ENCODE results near the gene ZNF680.
"Not testable (repeated sequence)": the region's sequence is repeated elsewhere in the genome, so short reads cannot be mapped to it uniquely, and the experiment has no call there.

ZNF680 gene

DNA sequence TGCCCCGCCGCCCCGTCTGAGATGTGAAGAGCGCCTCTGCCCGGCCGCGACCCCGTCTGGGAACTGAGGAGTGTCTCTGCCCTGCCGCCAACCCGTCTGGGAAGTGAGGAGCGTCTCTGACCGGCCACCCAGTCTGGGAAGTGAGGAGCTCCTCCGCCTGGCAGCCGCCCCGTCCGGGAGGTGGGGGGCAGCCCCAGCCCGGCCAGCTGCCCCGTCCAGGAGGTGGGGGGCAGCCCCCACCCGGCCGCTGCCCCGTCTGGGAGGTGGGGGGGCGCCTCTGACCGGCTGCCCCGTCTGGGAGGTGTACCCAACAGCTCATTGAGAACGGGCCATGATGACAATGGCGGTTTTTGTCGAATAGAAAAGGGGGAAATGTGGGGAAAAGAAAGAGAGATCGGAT is 8.7 kb downstream of the ZNF680 start:
- not testable (repeated sequence) for H3K4me1 ChIP-seq (ENCODE audit: control insufficient read depth, insufficient read depth, low read length); H3K36me3 ChIP-seq (ENCODE audit: control insufficient read depth, insufficient read depth, low read length); H3K9me3 ChIP-seq (ENCODE audit: control insufficient read depth, low read length); H3K4me3 ChIP-seq (ENCODE audit: low read length); H3K27me3 ChIP-seq (ENCODE audit: control insufficient read depth, insufficient read depth, low read length); H3K9ac ChIP-seq (ENCODE audit: low read length)

DNA sequence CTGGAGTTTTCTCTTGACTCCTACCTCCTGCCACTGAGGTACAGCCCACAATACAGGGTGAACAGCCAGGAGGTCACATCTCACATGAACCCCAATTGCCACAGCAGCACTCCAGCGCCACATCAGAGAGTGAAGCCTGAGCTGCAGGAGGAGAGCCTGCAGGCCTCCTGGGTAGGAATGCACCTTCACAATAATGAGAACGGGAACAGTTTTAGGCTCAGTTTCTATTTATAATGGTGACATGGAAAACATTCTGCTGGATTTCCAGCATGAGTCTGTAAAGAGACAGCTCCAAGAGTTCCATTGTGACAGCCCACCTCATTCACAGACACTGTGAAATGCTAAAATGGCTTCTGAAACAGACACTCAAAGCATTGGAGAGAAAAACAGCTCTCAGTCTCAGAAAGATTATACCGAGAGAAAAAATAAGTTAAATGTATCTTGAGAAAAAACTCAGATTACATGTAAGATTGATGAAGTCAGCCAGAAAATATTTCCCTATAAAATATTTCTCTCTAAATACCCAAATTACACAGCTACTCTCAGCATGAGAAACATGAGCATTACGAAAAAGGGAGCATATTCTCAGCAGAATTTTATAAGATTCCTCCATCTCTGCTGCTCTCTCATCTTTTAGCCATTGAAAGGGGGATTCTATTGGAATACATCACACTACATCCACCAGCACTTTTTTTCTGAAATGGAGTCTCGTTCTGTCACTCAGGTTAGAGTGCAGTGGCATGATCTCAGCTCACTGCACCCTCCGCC is 11.3 kb downstream of the ZNF680 start:
- Histone ChIP-seq H3K9ac (ENCODE audit: low read length) (no peak overlapping the region), H3K27me3 (ENCODE audit: control insufficient read depth, insufficient read depth, low read length) (no peaks in the 10 kb centered on the region), H3K36me3 (ENCODE audit: control insufficient read depth, insufficient read depth, low read length) (no peaks in the 10 kb centered on the region), H3K9me3 (ENCODE audit: control insufficient read depth, low read length) (no peaks in the 10 kb centered on the region), H3K4me3 (ENCODE audit: low read length) (no peak overlapping the region), H3K4me1 (ENCODE audit: control insufficient read depth, insufficient read depth, low read length) (no peaks in the 10 kb centered on the region)

DNA sequence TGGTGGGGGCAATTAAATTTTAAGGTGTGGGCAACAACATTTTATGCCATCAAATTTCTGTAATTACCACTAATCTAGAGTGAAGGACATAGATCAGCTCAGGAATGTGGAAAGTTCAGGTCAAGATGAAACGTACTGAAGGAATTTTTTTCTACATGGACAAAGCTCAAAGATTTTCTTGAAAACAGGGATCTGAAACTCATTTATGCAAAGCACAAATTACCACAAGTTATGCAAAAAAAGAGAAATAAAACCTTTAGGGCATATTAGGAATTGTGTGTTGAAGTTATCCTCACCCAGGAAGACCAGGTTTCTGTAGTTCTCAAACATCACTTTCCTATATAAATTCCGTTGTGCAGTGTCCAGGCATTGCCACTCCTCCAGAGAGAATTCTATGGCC is 18.9 kb downstream of the ZNF680 start:
- Histone ChIP-seq H3K27me3 (ENCODE audit: control insufficient read depth, insufficient read depth, low read length) (no peaks in the 10 kb centered on the region), H3K4me3 (ENCODE audit: low read length) (no peak overlapping the region), H3K9me3 (ENCODE audit: control insufficient read depth, low read length) (no peaks in the 10 kb centered on the region), H3K36me3 (ENCODE audit: control insufficient read depth, insufficient read depth, low read length) (no peaks in the 10 kb centered on the region), H3K9ac (ENCODE audit: low read length) (no peak overlapping the region), H3K4me1 (ENCODE audit: control insufficient read depth, insufficient read depth, low read length) (peaks cover 3% of the 10 kb centered on the region)

DNA sequence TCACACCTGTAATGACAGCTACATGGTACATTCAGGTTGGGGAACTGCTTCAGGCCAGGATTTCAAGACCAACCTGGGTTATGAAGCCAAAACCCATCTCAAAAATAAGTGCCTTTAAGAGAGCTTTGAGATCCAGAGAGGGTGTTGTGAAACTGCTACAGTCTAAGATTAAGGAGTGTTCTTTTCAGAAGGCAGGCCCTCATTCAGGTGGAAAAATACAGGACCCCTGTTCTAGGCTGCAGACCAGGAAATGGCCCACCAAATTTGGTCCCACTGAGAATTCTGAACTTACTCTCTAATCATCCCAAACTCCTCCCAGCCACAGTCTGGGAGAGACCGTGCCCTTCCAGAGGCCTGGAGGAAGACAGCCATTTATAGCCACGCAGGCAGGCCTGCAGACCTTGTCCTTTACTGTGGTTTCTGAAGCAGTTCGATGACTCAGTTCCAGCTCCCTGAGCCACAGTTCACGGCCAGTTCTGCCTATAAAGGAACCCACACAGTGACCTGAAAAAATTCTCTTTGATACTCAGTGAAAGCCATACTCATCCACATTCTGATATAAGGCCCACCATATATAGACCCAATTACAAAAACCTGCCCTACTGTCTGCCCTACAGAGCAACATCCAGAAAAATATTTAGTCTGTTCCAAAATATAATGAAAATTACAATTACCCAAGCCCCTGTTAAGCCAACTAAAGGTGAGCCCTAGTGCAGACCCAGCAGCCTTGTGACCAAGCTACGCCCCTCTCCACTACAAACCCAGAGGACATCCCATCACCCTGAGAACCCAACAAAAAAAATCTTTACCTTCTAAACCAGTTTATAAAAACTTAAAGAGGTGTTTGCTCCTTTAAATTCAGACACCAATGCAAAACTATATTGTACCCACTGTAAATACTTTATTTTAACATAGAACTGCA is 21.2 kb downstream of the ZNF680 start:
- H3K36me3 ChIP-seq (ENCODE audit: control insufficient read depth, insufficient read depth, low read length): no peaks in the 10 kb centered on the region
- H3K4me3 ChIP-seq (ENCODE audit: low read length): no peak overlapping the region
- H3K4me1 ChIP-seq (ENCODE audit: control insufficient read depth, insufficient read depth, low read length): peaks cover 3% of the 10 kb centered on the region
- H3K27me3 ChIP-seq (ENCODE audit: control insufficient read depth, insufficient read depth, low read length): no peaks in the 10 kb centered on the region
- H3K9ac ChIP-seq (ENCODE audit: low read length): no peak overlapping the region
- no peaks in the 10 kb centered on the region for H3K9me3 ChIP-seq (ENCODE audit: control insufficient read depth, low read length)

DNA sequence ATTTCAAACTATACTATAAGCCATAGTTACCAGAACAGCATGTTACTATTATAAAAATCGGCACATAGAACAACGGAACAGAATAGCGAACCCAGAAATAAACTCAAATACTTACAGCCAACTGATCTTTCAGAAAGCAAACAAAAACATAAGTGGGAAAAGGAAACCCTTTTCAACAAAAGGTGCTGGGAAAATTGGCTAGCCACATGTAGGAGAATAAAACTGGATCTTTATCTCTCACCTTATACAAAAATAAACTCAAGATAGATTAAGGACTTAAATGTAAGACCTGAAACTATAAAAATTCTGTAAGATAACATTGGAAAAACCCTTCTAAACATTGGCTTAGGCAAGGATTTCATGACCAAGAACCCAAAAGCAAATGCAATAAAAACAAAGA is 29.1 kb downstream of the ZNF680 start:
- H3K27me3 ChIP-seq (ENCODE audit: control insufficient read depth, insufficient read depth, low read length): no peaks in the 10 kb centered on the region
- no peaks in the 10 kb centered on the region for H3K36me3 ChIP-seq (ENCODE audit: control insufficient read depth, insufficient read depth, low read length)
- H3K4me3 ChIP-seq (ENCODE audit: low read length): no peak overlapping the region
- H3K4me1 ChIP-seq (ENCODE audit: control insufficient read depth, insufficient read depth, low read length): no peaks in the 10 kb centered on the region
- no peaks in the 10 kb centered on the region for H3K9me3 ChIP-seq (ENCODE audit: control insufficient read depth, low read length)
- no peak overlapping the region for H3K9ac ChIP-seq (ENCODE audit: low read length)

DNA sequence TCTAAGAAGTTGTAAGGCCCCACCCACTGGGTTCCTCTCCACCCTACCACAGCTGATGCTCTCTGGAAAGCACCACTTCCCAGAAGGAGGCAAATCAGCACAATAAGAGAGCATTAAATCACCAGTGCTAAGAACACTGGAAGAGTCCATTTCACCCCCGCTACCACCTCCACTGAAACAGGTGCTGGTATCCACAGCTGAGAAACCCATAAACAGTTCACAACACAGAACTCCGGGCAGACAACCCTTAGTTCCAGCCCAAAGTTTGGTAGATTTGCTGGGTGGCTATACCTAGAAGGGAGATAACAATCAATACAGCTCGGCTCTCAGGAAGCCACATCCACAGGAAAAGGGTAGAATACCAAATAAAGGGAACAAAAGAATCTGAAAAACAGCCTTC is 34.1 kb downstream of the ZNF680 start:
- Histone ChIP-seq H3K4me1 (ENCODE audit: control insufficient read depth, insufficient read depth, low read length) (no peaks in the 10 kb centered on the region), H3K9ac (ENCODE audit: low read length) (no peak overlapping the region), H3K36me3 (ENCODE audit: control insufficient read depth, insufficient read depth, low read length) (no peaks in the 10 kb centered on the region), H3K27me3 (ENCODE audit: control insufficient read depth, insufficient read depth, low read length) (no peaks in the 10 kb centered on the region), H3K9me3 (ENCODE audit: control insufficient read depth, low read length) (peaks cover 15% of the 10 kb centered on the region), H3K4me3 (ENCODE audit: low read length) (no peak overlapping the region)

DNA sequence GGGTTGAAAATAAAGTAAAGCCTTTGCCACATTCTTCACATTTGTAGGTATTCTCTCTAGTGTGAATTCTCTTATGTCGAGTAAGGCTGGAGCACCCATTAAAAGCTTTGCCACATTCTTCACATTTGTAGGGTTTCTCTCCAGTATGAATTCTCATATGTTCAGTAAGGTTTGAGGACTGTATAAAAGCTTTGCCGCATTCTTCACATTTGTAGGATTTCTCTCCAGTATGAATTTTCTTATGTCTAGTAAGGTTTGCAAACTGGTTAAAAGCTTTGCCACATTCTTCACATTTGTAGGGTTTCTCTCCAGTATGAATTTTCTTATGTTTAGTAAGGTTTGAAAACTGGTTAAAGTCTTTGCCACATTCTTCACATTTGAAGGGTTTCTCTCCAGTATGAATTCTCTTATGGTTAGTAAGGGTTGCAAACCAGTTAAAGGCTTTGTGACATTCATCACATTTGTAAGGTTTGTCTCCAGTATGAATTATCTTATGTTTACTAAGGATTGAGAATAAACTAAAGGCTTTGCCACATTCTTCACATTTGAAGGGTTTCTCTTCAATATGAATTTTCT is 41.4 kb downstream of the ZNF680 start:
- Histone ChIP-seq H3K9ac (ENCODE audit: low read length) (no peak overlapping the region), H3K36me3 (ENCODE audit: control insufficient read depth, insufficient read depth, low read length) (no peaks in the 10 kb centered on the region), H3K4me1 (ENCODE audit: control insufficient read depth, insufficient read depth, low read length) (no peaks in the 10 kb centered on the region), H3K9me3 (ENCODE audit: control insufficient read depth, low read length) (peaks cover 12% of the 10 kb centered on the region), H3K27me3 (ENCODE audit: control insufficient read depth, insufficient read depth, low read length) (no peaks in the 10 kb centered on the region), H3K4me3 (ENCODE audit: low read length) (no peak overlapping the region)

DNA sequence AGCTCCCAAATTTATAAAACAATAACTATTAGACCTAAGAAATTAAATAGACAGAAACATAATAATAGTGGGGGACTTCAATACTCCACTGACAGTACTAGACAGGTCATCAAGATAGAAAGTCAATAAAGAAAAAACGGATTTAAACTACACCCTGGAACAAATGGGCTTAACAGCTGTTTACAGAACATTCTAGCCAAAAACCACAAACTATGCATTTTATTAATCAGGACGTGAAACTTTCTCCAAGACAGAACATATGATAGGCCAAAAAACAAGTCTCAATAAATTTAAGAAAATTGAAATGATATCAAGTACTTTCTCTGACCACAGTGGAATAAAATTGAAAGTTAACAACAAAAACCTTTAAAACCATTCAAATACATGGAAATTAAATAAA is 46.4 kb downstream of the ZNF680 start:
- Histone ChIP-seq H3K9me3 (ENCODE audit: control insufficient read depth, low read length) (peaks cover 6% of the 10 kb centered on the region), H3K4me3 (ENCODE audit: low read length) (no peak overlapping the region), H3K9ac (ENCODE audit: low read length) (no peak overlapping the region), H3K4me1 (ENCODE audit: control insufficient read depth, insufficient read depth, low read length) (no peaks in the 10 kb centered on the region), H3K27me3 (ENCODE audit: control insufficient read depth, insufficient read depth, low read length) (no peaks in the 10 kb centered on the region), H3K36me3 (ENCODE audit: control insufficient read depth, insufficient read depth, low read length) (no peaks in the 10 kb centered on the region)

DNA sequence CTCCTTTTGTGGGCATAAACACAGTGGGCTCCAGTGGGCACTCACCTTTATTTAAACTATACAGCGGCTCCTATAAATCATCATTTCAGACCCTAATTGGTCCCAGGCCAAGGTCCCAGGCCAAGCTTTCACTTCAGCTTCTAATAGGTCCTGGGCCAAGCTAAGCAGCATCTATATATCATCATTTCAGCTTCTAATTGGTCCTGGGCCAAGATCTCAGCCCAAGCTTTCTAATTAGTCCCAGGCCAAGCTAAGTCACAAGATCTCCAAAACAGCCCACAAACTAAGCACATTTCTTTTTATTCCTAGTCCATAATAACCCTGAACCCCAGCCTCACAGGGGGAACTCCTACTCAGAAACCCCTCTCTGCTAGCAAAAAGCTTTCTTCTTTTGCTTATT is 47.1 kb downstream of the ZNF680 start:
- Histone ChIP-seq H3K36me3 (ENCODE audit: control insufficient read depth, insufficient read depth, low read length) (no peaks in the 10 kb centered on the region), H3K27me3 (ENCODE audit: control insufficient read depth, insufficient read depth, low read length) (no peaks in the 10 kb centered on the region), H3K4me3 (ENCODE audit: low read length) (no peak overlapping the region), H3K4me1 (ENCODE audit: control insufficient read depth, insufficient read depth, low read length) (no peaks in the 10 kb centered on the region), H3K9ac (ENCODE audit: low read length) (no peak overlapping the region), H3K9me3 (ENCODE audit: control insufficient read depth, low read length) (no peaks in the 10 kb centered on the region)

DNA sequence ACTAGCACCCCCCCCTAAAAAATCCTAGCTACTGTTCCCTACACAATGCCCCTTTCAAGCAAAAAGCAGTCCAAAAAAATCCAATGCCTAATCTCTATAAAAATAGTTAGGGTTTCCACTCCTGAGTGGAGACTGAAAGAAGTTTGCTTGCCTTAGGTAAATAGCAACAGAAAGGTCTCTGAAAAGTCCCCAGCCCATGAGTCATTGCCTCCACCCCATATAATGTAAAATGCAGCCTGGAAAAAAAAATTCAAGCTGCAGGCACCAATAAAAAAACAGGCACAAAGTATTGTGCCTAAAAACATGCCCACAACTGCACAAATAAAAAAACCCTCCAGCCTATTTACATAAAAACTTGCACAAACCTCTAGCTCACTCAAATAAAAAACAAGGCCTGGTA is 47.5 kb downstream of the ZNF680 start:
- Histone ChIP-seq H3K36me3 (ENCODE audit: control insufficient read depth, insufficient read depth, low read length) (no peaks in the 10 kb centered on the region), H3K4me3 (ENCODE audit: low read length) (no peak overlapping the region), H3K4me1 (ENCODE audit: control insufficient read depth, insufficient read depth, low read length) (no peaks in the 10 kb centered on the region), H3K27me3 (ENCODE audit: control insufficient read depth, insufficient read depth, low read length) (no peaks in the 10 kb centered on the region), H3K9me3 (ENCODE audit: control insufficient read depth, low read length) (peaks cover 1% of the 10 kb centered on the region), H3K9ac (ENCODE audit: low read length) (no peak overlapping the region)

DNA sequence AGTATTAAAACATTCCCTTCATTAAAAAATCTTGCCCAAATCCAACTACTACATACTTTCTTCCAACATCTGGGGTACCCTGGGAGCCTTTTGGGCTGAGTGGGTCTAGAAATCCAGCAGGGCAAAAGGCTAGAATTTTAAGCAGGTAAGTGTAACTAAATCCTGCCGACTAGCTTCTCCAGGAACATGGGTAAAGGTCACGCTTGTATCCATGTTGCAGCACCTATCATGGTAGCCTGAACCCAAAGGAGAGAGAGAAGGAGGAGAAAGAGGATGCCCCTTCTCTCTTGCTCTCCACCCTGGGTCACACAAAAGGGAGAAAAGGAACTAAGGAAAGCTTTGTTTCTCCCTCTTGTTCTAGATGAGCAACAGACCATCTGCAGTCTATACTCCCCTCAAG is 53.3 kb downstream of the ZNF680 start:
- peaks cover 20% of the 10 kb centered on the region for H3K9me3 ChIP-seq (ENCODE audit: control insufficient read depth, low read length)
- no peaks in the 10 kb centered on the region for H3K36me3 ChIP-seq (ENCODE audit: control insufficient read depth, insufficient read depth, low read length)
- no peak overlapping the region for H3K4me3 ChIP-seq (ENCODE audit: low read length)
- H3K9ac ChIP-seq (ENCODE audit: low read length): no peak overlapping the region
- no peaks in the 10 kb centered on the region for H3K4me1 ChIP-seq (ENCODE audit: control insufficient read depth, insufficient read depth, low read length)
- no peaks in the 10 kb centered on the region for H3K27me3 ChIP-seq (ENCODE audit: control insufficient read depth, insufficient read depth, low read length)

DNA sequence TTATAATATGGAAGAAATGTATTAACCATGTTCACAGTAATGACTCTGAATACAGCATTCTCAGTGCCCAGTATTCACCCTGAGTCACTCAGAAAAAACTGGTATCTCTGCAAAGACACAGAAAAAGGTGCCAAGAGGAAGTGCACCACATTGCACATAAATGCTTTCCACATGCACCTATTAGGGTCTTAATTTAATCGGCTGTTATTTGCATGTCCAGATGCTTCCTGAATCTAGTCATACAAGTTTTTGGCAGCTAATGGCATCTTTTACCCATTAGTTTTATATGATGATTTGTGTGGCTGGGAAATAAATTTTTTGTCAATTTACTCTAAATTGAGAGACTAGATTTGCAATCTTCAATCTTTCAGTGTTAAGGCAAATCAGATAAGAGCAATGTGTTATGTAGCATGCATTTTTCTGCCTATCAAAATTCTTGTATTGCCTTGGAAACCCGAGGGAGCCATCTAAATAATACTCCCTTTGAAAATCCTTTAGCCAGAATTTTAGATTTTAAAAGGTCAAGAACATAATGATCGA is 58.2 kb downstream of the ZNF680 start:
- H3K9me3 ChIP-seq (ENCODE audit: control insufficient read depth, low read length): peaks cover 12% of the 10 kb centered on the region

More for the DNA sequence above, 58.2 kb downstream of the ZNF680 start:
- H3K27me3 ChIP-seq (ENCODE audit: control insufficient read depth, insufficient read depth, low read length): no peaks in the 10 kb centered on the region
- no peak overlapping the region for H3K9ac ChIP-seq (ENCODE audit: low read length)
- H3K4me3 ChIP-seq (ENCODE audit: low read length): no peak overlapping the region
- H3K36me3 ChIP-seq (ENCODE audit: control insufficient read depth, insufficient read depth, low read length): no peaks in the 10 kb centered on the region
- no peaks in the 10 kb centered on the region for H3K4me1 ChIP-seq (ENCODE audit: control insufficient read depth, insufficient read depth, low read length)

Measured in mucosa of stomach (tissue), 1 donor.